Measurements from ENCODE around the gene PDSS1. TPM values are rescaled to one million over a fixed set of nuclear protein-coding genes. Genes with fewer than 3 reads are reported as not detected.

Gene PDSS1
- total and polyA plus RNA-seq, 10 donors: 2.9 to 8.4 (median 7.3) TPM

- H3K4me3 ChIP-seq: no peak overlapping the region
These were observed 41.6 kb downstream of the PDSS1 start for GRCh38 chr10:26739071-26739631.

GRCh38 chr10:26741368-26741767 lies 43.9 kb downstream of the PDSS1 start:
- Histone ChIP-seq H3K27me3 (replicated peaks in 1 of 7) (no peaks in the 10 kb centered on the region), H3K4me1 (peaks cover 0 to 51% (median 12%) of the 10 kb centered on the region in 6 donors), H3K9me3 (no peaks in the 10 kb centered on the region), H3K27ac (peak overlapping the region in 2 of 8 donors; percentile 37 to 67), H3K4me3 (no peak overlapping the region), H3K36me3 (peaks cover 0 to 89% (median 22%) of the 10 kb centered on the region in 6 donors)
- no peak for TF ChIP-seq POLR2A (IDR thresholded peaks at IDR 0.05)
- TF ChIP-seq, protein P1, sequence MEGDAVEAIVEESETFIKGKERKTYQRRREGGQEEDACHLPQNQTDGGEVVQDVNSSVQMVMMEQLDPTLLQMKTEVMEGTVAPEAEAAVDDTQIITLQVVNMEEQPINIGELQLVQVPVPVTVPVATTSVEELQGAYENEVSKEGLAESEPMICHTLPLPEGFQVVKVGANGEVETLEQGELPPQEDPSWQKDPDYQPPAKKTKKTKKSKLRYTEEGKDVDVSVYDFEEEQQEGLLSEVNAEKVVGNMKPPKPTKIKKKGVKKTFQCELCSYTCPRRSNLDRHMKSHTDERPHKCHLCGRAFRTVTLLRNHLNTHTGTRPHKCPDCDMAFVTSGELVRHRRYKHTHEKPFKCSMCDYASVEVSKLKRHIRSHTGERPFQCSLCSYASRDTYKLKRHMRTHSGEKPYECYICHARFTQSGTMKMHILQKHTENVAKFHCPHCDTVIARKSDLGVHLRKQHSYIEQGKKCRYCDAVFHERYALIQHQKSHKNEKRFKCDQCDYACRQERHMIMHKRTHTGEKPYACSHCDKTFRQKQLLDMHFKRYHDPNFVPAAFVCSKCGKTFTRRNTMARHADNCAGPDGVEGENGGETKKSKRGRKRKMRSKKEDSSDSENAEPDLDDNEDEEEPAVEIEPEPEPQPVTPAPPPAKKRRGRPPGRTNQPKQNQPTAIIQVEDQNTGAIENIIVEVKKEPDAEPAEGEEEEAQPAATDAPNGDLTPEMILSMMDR (IDR thresholded peaks at IDR 0.05 in 8 of 11, conservative IDR thresholded peaks at IDR 0.05 in 3 of 11): no peak
- no peak for TF ChIP-seq POLR2AphosphoS5 (IDR thresholded peaks at IDR 0.05)
- intact Hi-C loops (cut with DNase I; ENCODE audit: low total_unique reads): no loop called here
- no peak for DNase-seq
- 96 to 98% (median 98%) methylated on average over 4 of the region's 4 CpGs for WGBS, 5 donors

More at GRCh38 chr10:26739071-26739631, 41.6 kb downstream of the PDSS1 start:
- DNase-seq: no peak
- Histone ChIP-seq H3K27me3 (replicated peaks in 1 of 7) (no peaks in the 10 kb centered on the region), H3K36me3 (peaks cover 0 to 89% (median 17%) of the 10 kb centered on the region in 6 donors), H3K4me1 (peaks cover 0 to 46% (median 12%) of the 10 kb centered on the region in 6 donors), H3K9me3 (no peaks in the 10 kb centered on the region), H3K27ac (peak overlapping the region in 6 of 8 donors; percentile 3 to 70 (median 50))
- intact Hi-C loops (cut with DNase I; ENCODE audit: low total_unique reads): no loop called here
- WGBS, 5 donors: 54 to 69% (median 59%) methylated on average over 6 of the region's 6 CpGs
- TF ChIP-seq POLR2A (IDR thresholded peaks at IDR 0.05) (no peak), POLR2AphosphoS5 (IDR thresholded peaks at IDR 0.05) (peak in 1 of 3 donors; percentile 27)
- TF ChIP-seq, protein P1 (IDR thresholded peaks at IDR 0.05 in 8 of 11, conservative IDR thresholded peaks at IDR 0.05 in 3 of 11): no peak

DNA sequence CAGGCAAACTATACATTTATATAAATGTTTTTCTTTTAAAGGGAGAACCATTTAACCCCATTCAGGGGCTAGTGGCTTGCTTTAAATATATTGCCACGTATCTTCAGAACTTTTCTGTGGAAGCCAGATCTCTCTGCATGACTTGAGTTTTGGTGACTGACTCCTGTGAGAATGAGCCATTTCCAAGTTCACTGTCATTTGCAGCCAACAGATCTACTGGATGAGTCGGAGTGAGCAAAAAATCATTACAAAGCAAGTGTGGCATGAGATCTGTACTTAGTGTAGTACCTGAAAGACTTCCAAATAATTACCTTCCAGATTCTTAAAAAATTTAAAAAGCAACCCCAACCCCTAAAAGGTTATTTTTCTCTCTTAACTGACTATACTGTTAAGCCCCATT lies 45.6 kb downstream of the PDSS1 start:
- Histone ChIP-seq H3K9me3 (no peaks in the 10 kb centered on the region), H3K27ac (peak overlapping the region in 2 of 8 donors; percentile 14 to 25), H3K36me3 (peaks cover 0 to 97% (median 26%) of the 10 kb centered on the region in 6 donors), H3K4me3 (no peak overlapping the region), H3K27me3 (replicated peaks in 1 of 7) (no peaks in the 10 kb centered on the region), H3K4me1 (peaks cover 0 to 35% (median 6%) of the 10 kb centered on the region in 6 donors)
- intact Hi-C loops (cut with DNase I; ENCODE audit: low total_unique reads): no loop called here
- 89 to 98% (median 93%) methylated on average over 2 of the region's 2 CpGs for WGBS, 5 donors
- no peak for TF ChIP-seq POLR2A (IDR thresholded peaks at IDR 0.05)
- TF ChIP-seq, protein P1 (IDR thresholded peaks at IDR 0.05 in 8 of 11, conservative IDR thresholded peaks at IDR 0.05 in 3 of 11): no peak
- no peak for TF ChIP-seq POLR2AphosphoS5 (IDR thresholded peaks at IDR 0.05)
- DNase-seq: no peak

DNA sequence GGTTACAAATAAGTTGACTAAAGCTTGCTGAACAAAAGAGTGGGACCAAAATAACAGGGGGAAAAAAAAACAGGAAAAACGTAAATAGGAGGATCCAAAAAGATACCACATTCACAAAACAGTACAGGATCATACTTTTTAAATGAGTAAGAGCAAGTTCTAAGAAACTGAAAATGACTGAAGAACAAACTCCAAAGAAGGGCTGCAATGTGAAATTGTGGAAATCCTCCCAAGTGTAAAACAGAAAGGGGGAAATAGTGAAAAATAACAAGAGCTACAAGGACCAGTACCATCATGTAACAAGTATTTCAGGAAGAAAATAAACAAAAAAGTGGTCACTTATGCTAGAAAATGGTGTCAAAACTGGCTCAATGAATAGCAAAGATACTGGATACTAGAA lies 46.3 kb downstream of the PDSS1 start:
- H3K27me3 ChIP-seq (replicated peaks in 1 of 7): no peaks in the 10 kb centered on the region
- H3K4me3 ChIP-seq: no peak overlapping the region
- H3K27ac ChIP-seq: peak overlapping the region in 1 of 8 donors; percentile 25
- intact Hi-C loops (cut with DNase I; ENCODE audit: low total_unique reads): no loop called here
- 63 to 90% (median 82%) methylated on average over 1 of the region's 1 CpG for WGBS, 5 donors
- no peaks in the 10 kb centered on the region for H3K9me3 ChIP-seq
- peaks cover 0 to 98% (median 30%) of the 10 kb centered on the region in 6 donors for H3K36me3 ChIP-seq
- DNase-seq: no peak
- peaks cover 0 to 28% (median 3%) of the 10 kb centered on the region in 6 donors for H3K4me1 ChIP-seq
- TF ChIP-seq POLR2AphosphoS5 (IDR thresholded peaks at IDR 0.05) (no peak), POLR2A (IDR thresholded peaks at IDR 0.05) (no peak)

All from spleen (tissue), 11 donors.